Endothelial cell of umbilical vein (primary cell): ENCODE results near the gene FBXW9.

ENCODE experiments used
- EZH2 ChIP-seq: IDR thresholded peaks from 2 replicates; pipeline ENCODE4 v1.6.1; 2012; ENCODE audit warnings: borderline replicate concordance, low read depth, mild to moderate bottlenecking, moderate library complexity, low read length, inconsistent platforms; ENCODE audit not compliant: severe bottlenecking
- FOS ChIP-seq: IDR thresholded peaks from 2 replicates; pipeline ENCODE4 v1.6.1; 2011; ENCODE audit warnings: mild to moderate bottlenecking, low read length, moderate library complexity, borderline replicate concordance; ENCODE audit not compliant: insufficient read depth
- JUN ChIP-seq: IDR thresholded peaks from 2 replicates; pipeline ENCODE4 v1.6.1; 2011; ENCODE audit warnings: borderline replicate concordance, low read depth; ENCODE audit not compliant: insufficient read length, insufficient read depth
- MAX ChIP-seq: IDR thresholded peaks from 2 replicates; pipeline ENCODE4 v1.6.1; 2011; ENCODE audit not compliant: insufficient read depth, insufficient read length
- MYC ChIP-seq: IDR thresholded peaks from one replicate; pipeline ENCODE4 v1.6.1; 2011; ENCODE audit warnings: mild to moderate bottlenecking, low read depth, low read length
- POLR2A ChIP-seq: IDR thresholded peaks from 2 replicates; pipeline ENCODE4 v1.6.1; 2012; ENCODE audit warnings: low read depth, mild to moderate bottlenecking, control low read depth, low read length
- POLR2AphosphoS5 ChIP-seq: IDR thresholded peaks from 2 replicates; pipeline ENCODE4 v1.6.1; 2012; ENCODE audit warnings: low read depth, mild to moderate bottlenecking, control low read depth, low read length, moderate library complexity; ENCODE audit not compliant: insufficient read depth
- TF ChIP-seq, protein P1 (sequence below), 2 donors: IDR thresholded peaks; 1 replicate in 1 of 2; 2 replicates in 1 of 2; pipeline ENCODE4 v1.5.1; 2011; ENCODE audit warnings: low read length in 2 of 2, mild to moderate bottlenecking in 2 of 2, moderate library complexity in 2 of 2, control low read depth in 1 of 2, inconsistent platforms in 1 of 2, low read depth in 1 of 2; ENCODE audit not compliant: insufficient read depth in 1 of 2; ENCODE audit errors: extremely low read depth in 1 of 2

DNA sequence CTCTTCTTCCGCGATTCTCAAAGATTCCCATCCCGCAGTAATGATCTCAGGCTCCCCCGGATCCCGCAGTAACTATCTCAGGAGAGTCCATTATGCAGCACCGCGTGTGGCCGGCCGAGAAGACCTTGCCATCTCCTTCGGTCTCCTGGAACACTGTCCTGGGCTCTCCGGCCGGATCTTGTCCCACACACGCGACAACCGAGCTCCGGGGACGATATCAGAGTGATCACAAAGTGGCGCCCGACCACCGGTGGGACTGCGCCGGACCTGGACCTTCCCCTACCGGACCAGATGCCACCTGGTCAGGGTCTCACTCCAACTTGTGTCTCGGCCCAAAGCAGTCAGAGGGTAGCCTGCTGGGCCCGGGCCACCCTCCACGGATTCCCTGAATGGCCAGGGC lies 53.9 kb downstream of the FBXW9 start:
- TF ChIP-seq, protein P1, sequence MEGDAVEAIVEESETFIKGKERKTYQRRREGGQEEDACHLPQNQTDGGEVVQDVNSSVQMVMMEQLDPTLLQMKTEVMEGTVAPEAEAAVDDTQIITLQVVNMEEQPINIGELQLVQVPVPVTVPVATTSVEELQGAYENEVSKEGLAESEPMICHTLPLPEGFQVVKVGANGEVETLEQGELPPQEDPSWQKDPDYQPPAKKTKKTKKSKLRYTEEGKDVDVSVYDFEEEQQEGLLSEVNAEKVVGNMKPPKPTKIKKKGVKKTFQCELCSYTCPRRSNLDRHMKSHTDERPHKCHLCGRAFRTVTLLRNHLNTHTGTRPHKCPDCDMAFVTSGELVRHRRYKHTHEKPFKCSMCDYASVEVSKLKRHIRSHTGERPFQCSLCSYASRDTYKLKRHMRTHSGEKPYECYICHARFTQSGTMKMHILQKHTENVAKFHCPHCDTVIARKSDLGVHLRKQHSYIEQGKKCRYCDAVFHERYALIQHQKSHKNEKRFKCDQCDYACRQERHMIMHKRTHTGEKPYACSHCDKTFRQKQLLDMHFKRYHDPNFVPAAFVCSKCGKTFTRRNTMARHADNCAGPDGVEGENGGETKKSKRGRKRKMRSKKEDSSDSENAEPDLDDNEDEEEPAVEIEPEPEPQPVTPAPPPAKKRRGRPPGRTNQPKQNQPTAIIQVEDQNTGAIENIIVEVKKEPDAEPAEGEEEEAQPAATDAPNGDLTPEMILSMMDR (IDR thresholded peaks at IDR 0.05; ENCODE audit: extremely low read depth in 1 of 2, insufficient read depth in 1 of 2, low read depth in 1 of 2, low read length in 2 of 2), result no peak
- TF ChIP-seq JUN (no peak), POLR2A (no peak), POLR2AphosphoS5 (no peak), EZH2 (no peak), MAX (no peak), MYC (no peak), FOS (no peak)
